Measurements from ENCODE around the gene NFATC2.

NFATC2 gene

GRCh38 chr20:51566594-51566993 is 24.1 kb upstream of the NFATC2 start:
- no peak overlapping the region for H3K4me3 ChIP-seq (ENCODE audit: low read depth, low read length)
- peaks cover 2% of the 10 kb centered on the region for H3K9me3 ChIP-seq (ENCODE audit: severe bottlenecking)
- DNase-seq = no peak
- H3K36me3 ChIP-seq = no peaks in the 10 kb centered on the region
- peaks cover 96% of the 10 kb centered on the region for H3K27me3 ChIP-seq (ENCODE audit: insufficient read depth, low read depth, severe bottlenecking)
- TF ChIP-seq CTCF (IDR thresholded peaks at IDR 0.05; ENCODE audit: low read depth, low read length) = no peak
- H3K27ac ChIP-seq = no peak overlapping the region

GRCh38 chr20:51565298-51566144 is 23.0 kb upstream of the NFATC2 start:
- no peak for DNase-seq
- H3K4me3 ChIP-seq (ENCODE audit: low read depth, low read length) = no peak overlapping the region
- TF ChIP-seq CTCF (IDR thresholded peaks at IDR 0.05; ENCODE audit: low read depth, low read length) = no peak
- H3K27me3 ChIP-seq (ENCODE audit: insufficient read depth, low read depth, severe bottlenecking) = peaks cover 93% of the 10 kb centered on the region
- H3K9me3 ChIP-seq (ENCODE audit: severe bottlenecking) = no peaks in the 10 kb centered on the region
- H3K27ac ChIP-seq = no peak overlapping the region
- no peaks in the 10 kb centered on the region for H3K36me3 ChIP-seq

- DNase-seq = no peak
Observed at GRCh38 chr20:51563486-51564332, 21.2 kb upstream of the NFATC2 start.

GRCh38 chr20:51563174-51563485 is 20.6 kb upstream of the NFATC2 start:
- no peaks in the 10 kb centered on the region for H3K36me3 ChIP-seq
- no peak overlapping the region for H3K27ac ChIP-seq
- H3K27me3 ChIP-seq (ENCODE audit: insufficient read depth, low read depth, severe bottlenecking) = peaks cover 93% of the 10 kb centered on the region
- DNase-seq = no peak
- no peak overlapping the region for H3K4me3 ChIP-seq (ENCODE audit: low read depth, low read length)
- no peak for TF ChIP-seq CTCF (IDR thresholded peaks at IDR 0.05; ENCODE audit: low read depth, low read length)
- H3K9me3 ChIP-seq (ENCODE audit: severe bottlenecking) = no peaks in the 10 kb centered on the region

More at GRCh38 chr20:51563486-51564332, 21.2 kb upstream of the NFATC2 start:
- Histone ChIP-seq H3K9me3 (ENCODE audit: severe bottlenecking) (no peaks in the 10 kb centered on the region), H3K36me3 (no peaks in the 10 kb centered on the region), H3K4me3 (ENCODE audit: low read depth, low read length) (no peak overlapping the region), H3K27me3 (ENCODE audit: insufficient read depth, low read depth, severe bottlenecking) (peaks cover 93% of the 10 kb centered on the region), H3K27ac (no peak overlapping the region)
- TF ChIP-seq CTCF (IDR thresholded peaks at IDR 0.05; ENCODE audit: low read depth, low read length) = no peak

- H3K36me3 ChIP-seq = no peaks in the 10 kb centered on the region
- TF ChIP-seq CTCF (IDR thresholded peaks at IDR 0.05; ENCODE audit: low read depth, low read length) = no peak
- no peak for DNase-seq
- H3K4me3 ChIP-seq (ENCODE audit: low read depth, low read length) = no peak overlapping the region; the same call in 1 of the 2 replicates
- peaks cover 96% of the 10 kb centered on the region for H3K27me3 ChIP-seq (ENCODE audit: insufficient read depth, low read depth, severe bottlenecking)
- H3K9me3 ChIP-seq (ENCODE audit: severe bottlenecking) = no peaks in the 10 kb centered on the region
- H3K27ac ChIP-seq = no peak overlapping the region
Observed at GRCh38 chr20:51562332-51563173, 20.0 kb upstream of the NFATC2 start.
